ENCODE results near the gene RAB23. TPM values are rescaled to one million over a fixed set of nuclear protein-coding genes. Genes with fewer than 3 reads are reported as not detected.

RAB23 gene
- total and polyA plus RNA-seq, 2 of the 8 experiments (the other 6 are each of a cell fraction or from before 2014, with no cell fraction given): 6.5 to 17.2 TPM

DNA sequence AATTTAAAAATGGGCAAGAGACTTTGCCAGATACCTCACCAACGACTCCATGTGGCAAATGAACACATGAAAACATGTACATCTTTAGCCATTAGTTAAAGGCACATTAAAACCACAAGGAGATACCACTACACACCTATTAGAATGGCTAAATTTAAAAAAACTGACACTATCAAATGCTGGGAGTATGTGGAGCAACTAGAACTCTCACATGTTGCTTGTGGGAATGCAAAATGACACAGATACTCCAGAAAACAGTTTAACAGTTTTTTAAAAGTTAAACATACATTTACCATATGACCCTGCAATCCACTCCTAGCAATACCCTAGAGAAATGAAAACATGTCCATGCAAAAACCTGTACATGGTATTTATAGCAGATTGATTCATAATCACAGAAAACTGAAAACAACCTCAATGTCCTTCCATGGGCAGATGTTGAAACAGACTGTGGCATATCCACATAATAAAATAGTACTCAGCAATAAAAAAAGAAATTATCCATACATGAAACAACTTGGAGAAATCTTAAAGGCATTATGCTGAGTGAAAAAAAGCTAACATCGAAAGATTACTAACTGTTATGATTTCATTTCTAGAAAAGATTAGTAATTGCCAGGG lies 1.9 kb downstream of the RAB23 start:
- CTCF ChIA-PET (ENCODE audit: partially characterized antibody): interaction anchor here (0.7 kb wide), 1 partner anchor 97 kb away, joined by 3 read pairs; the partner anchor contains the start of gene PRIM2
- Histone ChIP-seq H2BK12ac (ENCODE audit: low read depth, low read length) (no peak overlapping the region), H3K14ac (ENCODE audit: insufficient read length) (no peak overlapping the region), H3K79me2 (ENCODE audit: control insufficient read depth in 1 of 2, insufficient read depth in 2 of 2, low read length in 2 of 2) (peaks cover 0 to 61% of the 10 kb centered on the region in 2 experiments; a peak in 3 of 4 replicates), H4K8ac (ENCODE audit: extremely low read depth, insufficient read depth, low read length) (no peak overlapping the region), H4K91ac (replicated peaks; ENCODE audit: insufficient read length, low read length) (no peak overlapping the region), H2BK20ac (ENCODE audit: low read length) (no peak overlapping the region), H2AK5ac (ENCODE audit: low read depth, low read length) (no peak overlapping the region), H3K79me1 (ENCODE audit: low read depth, low read length) (no peaks in the 10 kb centered on the region), H4K5ac (ENCODE audit: insufficient read length, low read depth, low read length) (no peak overlapping the region), H3K18ac (ENCODE audit: extremely low read depth, low read length) (no peak overlapping the region), H3K9me3 (ENCODE audit: insufficient read depth in 2 of 2, low read depth in 1 of 2, low read length in 1 of 2) (0 out of 4 replicates have a peak, but pooled peaks cover 0 to 5% of the 10 kb centered on the region in 2 experiments), H2BK15ac (ENCODE audit: low read length) (no peak overlapping the region), H3K56ac (replicated peaks; ENCODE audit: insufficient read length, low read depth, low read length) (no peak overlapping the region), H4K20me1 (replicated peaks in 1 of 2; ENCODE audit: control insufficient read depth in 1 of 2, insufficient read depth in 2 of 2, low read length in 2 of 2) (peaks cover 0 to 7% of the 10 kb centered on the region in 2 experiments), H3K4me3 (ENCODE audit: extremely low read depth in 1 of 4, insufficient read depth in 2 of 4, low read depth in 3 of 4, low read length in 4 of 4) (peak overlapping the region in 1 of 4 experiments; percentile 90; a peak in 1 of 8 replicates), H2AFZ (ENCODE audit: low read length) (no peak overlapping the region), H3K4me2 (ENCODE audit: insufficient read depth in 1 of 2, low read depth in 2 of 2, low read length in 2 of 2) (peak overlapping the region in 1 of 2 experiments; percentile 35; a peak in 2 of 4 replicates), H2BK120ac (replicated peaks; ENCODE audit: low read depth, low read length) (no peak overlapping the region), H3K36me3 (ENCODE audit: control insufficient read depth in 2 of 4, insufficient read depth in 4 of 4, low read length in 3 of 4) (peaks cover 0 to 4% (median 0%) of the 10 kb centered on the region in 4 experiments; a peak in 1 of 8 replicates), H3K9ac (replicated peaks in 1 of 4; ENCODE audit: extremely low read depth in 1 of 4, low read depth in 3 of 4, low read length in 3 of 4) (no peak overlapping the region), H3K27ac (ENCODE audit: low read depth, low read length) (no peak overlapping the region), H3K4me1 (replicated peaks in 1 of 4; ENCODE audit: control insufficient read depth in 3 of 4, insufficient read depth in 4 of 4, low read length in 3 of 4) (peaks cover 0 to 3% (median under 1%) of the 10 kb centered on the region in 4 experiments; a peak in 2 of 7 replicates), H3K23ac (ENCODE audit: insufficient read length) (no peak overlapping the region), H3K4ac (replicated peaks; ENCODE audit: insufficient read length, low read depth, low read length) (no peak overlapping the region), H3K27me3 (replicated peaks in 1 of 4; ENCODE audit: control insufficient read depth in 3 of 4, extremely low read depth in 1 of 4, insufficient read depth in 3 of 4, low read length in 3 of 4) (no peaks in the 10 kb centered on the region), H3K23me2 (ENCODE audit: low read depth, low read length) (peaks cover 7% of the 10 kb centered on the region), H2BK5ac (ENCODE audit: low read depth, low read length) (no peak overlapping the region)
- no peak for TF ChIP-seq YY1 (IDR thresholded peaks at IDR 0.05; ENCODE audit: low read depth, low read length)
- no peak for TF ChIP-seq KDM5A (IDR thresholded peaks at IDR 0.05; ENCODE audit: low read length)
- TF ChIP-seq TBP (IDR thresholded peaks at IDR 0.05; ENCODE audit: low read depth, low read length): no peak
- no peak for TF ChIP-seq GABPA (IDR thresholded peaks at IDR 0.05; ENCODE audit: borderline replicate concordance, insufficient read depth, low read length)
- no peak for TF ChIP-seq JUN (IDR thresholded peaks at IDR 0.05; ENCODE audit: low read depth, low read length)
- no peak for TF ChIP-seq RFX5 (IDR thresholded peaks at IDR 0.05; ENCODE audit: borderline replicate concordance, low read depth, low read length)
- no peak for TF ChIP-seq MAFK (IDR thresholded peaks at IDR 0.05; ENCODE audit: low read depth, low read length)
- no peak for TF ChIP-seq BCL11A (IDR thresholded peaks at IDR 0.05; ENCODE audit: low read depth in 2 of 2, low read length in 2 of 2)
- TF ChIP-seq RXRA (IDR thresholded peaks at IDR 0.05; ENCODE audit: insufficient read depth, low read depth, low read length): no peak
- TF ChIP-seq POU5F1 (IDR thresholded peaks at IDR 0.05; ENCODE audit: low read depth, low read length): no peak
- TF ChIP-seq, protein P1, sequence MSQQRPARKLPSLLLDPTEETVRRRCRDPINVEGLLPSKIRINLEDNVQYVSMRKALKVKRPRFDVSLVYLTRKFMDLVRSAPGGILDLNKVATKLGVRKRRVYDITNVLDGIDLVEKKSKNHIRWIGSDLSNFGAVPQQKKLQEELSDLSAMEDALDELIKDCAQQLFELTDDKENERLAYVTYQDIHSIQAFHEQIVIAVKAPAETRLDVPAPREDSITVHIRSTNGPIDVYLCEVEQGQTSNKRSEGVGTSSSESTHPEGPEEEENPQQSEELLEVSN (IDR thresholded peaks at IDR 0.05): no peak
- no peak for FAIRE-seq
- 94% methylated on average over 2 of the region's 2 CpGs; no CpG with 5 or more reads in 1 of the 2 experiments for WGBS, 2 experiments (ENCODE audit: extremely low coverage in 1 of 2, insufficient coverage in 1 of 2, insufficient read length in 1 of 2, insufficient replicate concordance in 2 of 2, low coverage in 1 of 2, low lambda C conversion rate in 2 of 2, missing lambda C conversion rate in 1 of 2)
- DNase-seq (ENCODE audit: low read depth in 1 of 2, low spot score in 2 of 2): no peak
- POLR2A ChIA-PET (ENCODE audit: partially characterized antibody): no interaction called here
